ENCODE measurements around the gene CTTN.
"Not testable (repeated sequence)": the region's sequence is repeated elsewhere in the genome, so short reads cannot be mapped to it uniquely, and the experiment has no call there.

The CTTN gene

GRCh38 chr11:70435765-70436500 is 37.6 kb downstream of the CTTN start:
- H3K4me1 Mint-ChIP-seq: no peaks in the 10 kb centered on the region
- H3K27ac Mint-ChIP-seq: no peak overlapping the region
- no peak overlapping the region for H3K4me3 Mint-ChIP-seq
- peaks cover 3% of the 10 kb centered on the region for H3K36me3 Mint-ChIP-seq
- no peaks in the 10 kb centered on the region for H3K9me3 Mint-ChIP-seq
- no peaks in the 10 kb centered on the region for H3K27me3 Mint-ChIP-seq

- Mint-ChIP-seq H3K4me1 (no peaks in the 10 kb centered on the region), H3K27ac (no peak overlapping the region), H3K36me3 (peaks cover 3% of the 10 kb centered on the region)
Observed at GRCh38 chr11:70436501-70436860, 38.2 kb downstream of the CTTN start.

GRCh38 chr11:70437111-70437784 is 38.9 kb downstream of the CTTN start:
- Mint-ChIP-seq H3K27me3 (no peaks in the 10 kb centered on the region), H3K9me3 (no peaks in the 10 kb centered on the region), H3K4me1 (no peaks in the 10 kb centered on the region), H3K4me3 (no peak overlapping the region), H3K27ac (no peak overlapping the region), H3K36me3 (peaks cover 3% of the 10 kb centered on the region)

More at GRCh38 chr11:70436501-70436860, 38.2 kb downstream of the CTTN start:
- no peaks in the 10 kb centered on the region for H3K27me3 Mint-ChIP-seq
- H3K4me3 Mint-ChIP-seq: no peak overlapping the region
- H3K9me3 Mint-ChIP-seq: no peaks in the 10 kb centered on the region

GRCh38 chr11:70440206-70440605 is 41.9 kb downstream of the CTTN start:
- Mint-ChIP-seq H3K36me3 (peaks cover 3% of the 10 kb centered on the region), H3K27me3 (peaks cover 7% of the 10 kb centered on the region), H3K4me3 (no peak overlapping the region), H3K4me1 (no peaks in the 10 kb centered on the region), H3K9me3 (no peaks in the 10 kb centered on the region), H3K27ac (no peak overlapping the region)

GRCh38 chr11:70443773-70444030 is 45.4 kb downstream of the CTTN start:
- peaks cover 10% of the 10 kb centered on the region for H3K27me3 Mint-ChIP-seq
- H3K4me1 Mint-ChIP-seq: no peaks in the 10 kb centered on the region
- no peak overlapping the region for H3K27ac Mint-ChIP-seq
- no peak overlapping the region for H3K4me3 Mint-ChIP-seq
- H3K36me3 Mint-ChIP-seq: peaks cover 6% of the 10 kb centered on the region
- peaks cover 6% of the 10 kb centered on the region for H3K9me3 Mint-ChIP-seq

GRCh38 chr11:70445091-70445490 is 46.8 kb downstream of the CTTN start:
- Mint-ChIP-seq H3K36me3 (peaks cover 9% of the 10 kb centered on the region), H3K4me1 (no peaks in the 10 kb centered on the region), H3K27ac (no peak overlapping the region), H3K9me3 (peaks cover 9% of the 10 kb centered on the region), H3K4me3 (no peak overlapping the region), H3K27me3 (peaks cover 10% of the 10 kb centered on the region)

- no peaks in the 10 kb centered on the region for H3K4me1 Mint-ChIP-seq
- no peak overlapping the region for H3K27ac Mint-ChIP-seq
- H3K36me3 Mint-ChIP-seq: peaks cover 9% of the 10 kb centered on the region
- peaks cover 9% of the 10 kb centered on the region for H3K9me3 Mint-ChIP-seq
- peaks cover 10% of the 10 kb centered on the region for H3K27me3 Mint-ChIP-seq
- H3K4me3 Mint-ChIP-seq: no peak overlapping the region
Observed at GRCh38 chr11:70445605-70446004, 47.3 kb downstream of the CTTN start.

GRCh38 chr11:70448983-70449567 is 50.7 kb downstream of the CTTN start:
- H3K4me1 Mint-ChIP-seq: no peaks in the 10 kb centered on the region
- no peak overlapping the region for H3K27ac Mint-ChIP-seq
- H3K27me3 Mint-ChIP-seq: peaks cover 10% of the 10 kb centered on the region
- H3K36me3 Mint-ChIP-seq: peaks cover 9% of the 10 kb centered on the region
- H3K4me3 Mint-ChIP-seq: no peak overlapping the region
- H3K9me3 Mint-ChIP-seq: peaks cover 9% of the 10 kb centered on the region

GRCh38 chr11:70454197-70454767 is 56.0 kb downstream of the CTTN start:
- Mint-ChIP-seq H3K36me3 (no peaks in the 10 kb centered on the region), H3K4me3 (no peak overlapping the region), H3K9me3 (no peaks in the 10 kb centered on the region), H3K27me3 (peaks cover 10% of the 10 kb centered on the region), H3K4me1 (no peaks in the 10 kb centered on the region), H3K27ac (no peak overlapping the region)

- H3K4me3 Mint-ChIP-seq: not testable (repeated sequence)
Observed at GRCh38 chr11:70454811-70455210, 56.5 kb downstream of the CTTN start.

GRCh38 chr11:70455354-70455753 is 57.0 kb downstream of the CTTN start:
- H3K36me3 Mint-ChIP-seq: no peaks in the 10 kb centered on the region
- H3K27me3 Mint-ChIP-seq: peaks cover 13% of the 10 kb centered on the region
- H3K4me3 Mint-ChIP-seq: no peak overlapping the region
- H3K4me1 Mint-ChIP-seq: no peaks in the 10 kb centered on the region
- H3K27ac Mint-ChIP-seq: no peak overlapping the region
- H3K9me3 Mint-ChIP-seq: no peaks in the 10 kb centered on the region

More at GRCh38 chr11:70454811-70455210, 56.5 kb downstream of the CTTN start:
- H3K4me1 Mint-ChIP-seq, H3K36me3 Mint-ChIP-seq, H3K27ac Mint-ChIP-seq, H3K9me3 Mint-ChIP-seq: not testable (repeated sequence)
- peaks cover 10% of the 10 kb centered on the region for H3K27me3 Mint-ChIP-seq

- no peaks in the 10 kb centered on the region for H3K4me1 Mint-ChIP-seq
- H3K27me3 Mint-ChIP-seq: peaks cover 15% of the 10 kb centered on the region
- no peaks in the 10 kb centered on the region for H3K36me3 Mint-ChIP-seq
- no peak overlapping the region for H3K4me3 Mint-ChIP-seq
- no peaks in the 10 kb centered on the region for H3K9me3 Mint-ChIP-seq
- H3K27ac Mint-ChIP-seq: no peak overlapping the region
Observed at GRCh38 chr11:70456921-70457532, 58.7 kb downstream of the CTTN start.

- Mint-ChIP-seq H3K4me3 (no peak overlapping the region), H3K27ac (no peak overlapping the region), H3K27me3 (peaks cover 14% of the 10 kb centered on the region), H3K36me3 (no peaks in the 10 kb centered on the region), H3K4me1 (no peaks in the 10 kb centered on the region), H3K9me3 (no peaks in the 10 kb centered on the region)
Observed at GRCh38 chr11:70458736-70459135, 60.4 kb downstream of the CTTN start.

GRCh38 chr11:70460111-70460510 is 61.8 kb downstream of the CTTN start:
- H3K27ac Mint-ChIP-seq: no peak overlapping the region
- H3K9me3 Mint-ChIP-seq: no peaks in the 10 kb centered on the region
- H3K4me1 Mint-ChIP-seq: peaks cover under 1% of the 10 kb centered on the region
- H3K27me3 Mint-ChIP-seq: peaks cover 14% of the 10 kb centered on the region
- no peaks in the 10 kb centered on the region for H3K36me3 Mint-ChIP-seq
- no peak overlapping the region for H3K4me3 Mint-ChIP-seq

GRCh38 chr11:70460964-70461363 is 62.6 kb downstream of the CTTN start:
- Mint-ChIP-seq H3K27me3 (peaks cover 20% of the 10 kb centered on the region), H3K4me3 (no peak overlapping the region), H3K9me3 (no peaks in the 10 kb centered on the region), H3K27ac (no peak overlapping the region), H3K36me3 (no peaks in the 10 kb centered on the region), H3K4me1 (peaks cover 4% of the 10 kb centered on the region)

All from activated naive CD4-positive, alpha-beta T cell treated with anti-CD3 and anti-CD28 coated beads, Interleukin-2, amount 50 U/mL, for 24 hours (primary cell).